B cell (primary cell): ENCODE results near the gene DIABLO. TPM values are rescaled to one million over a fixed set of nuclear protein-coding genes. Genes with fewer than 3 reads are reported as not detected.

Experiments
- ATAC-seq: fragments of 200-7000 bp; cut with Tn5 transposase; one replicate; pipeline ENCODE4 v1.10.0; 2021; ENCODE audit warnings: low read depth, mild to moderate bottlenecking, moderate number of reproducible peaks, moderate library complexity
- CTCF ChIA-PET: fragments of 350-600 bp; sonication (Branson Sonifier 250); formaldehyde crosslinking; loops from one replicate; lab custom pipeline; 2021; ENCODE audit warnings: antibody characterized with exemption, inconsistent platforms; lab: Charles Lee
- POLR2A ChIA-PET: fragments of 350-600 bp; sonication (Branson Sonifier 250); formaldehyde crosslinking; loops from one replicate; lab custom pipeline; 2021; ENCODE audit warnings: antibody characterized with exemption; lab: Charles Lee
- DNase-seq: peaks from one replicate; pipeline ENCODE4 v3.0.0; 2013
- H2AFZ ChIP-seq: 2 replicates; pipeline ENCODE4 v1.6.1; 2012; ENCODE audit warnings: mild to moderate bottlenecking, low read depth, low read length; ENCODE audit not compliant: insufficient read depth, poor library complexity, severe bottlenecking
- H3K27ac ChIP-seq, 2 donors: 1 replicate in 1 of 2; 2 replicates in 1 of 2; pipeline ENCODE4 v1.5.1; 2012 to 2013; ENCODE audit warnings: low read length in 2 of 2, mild to moderate bottlenecking in 2 of 2, moderate library complexity in 1 of 2
- H3K27me3 ChIP-seq, 4 experiments: fragments of 200-600 bp in 1 of 4; sonication (generic) in 1 of 4; replicated peaks in 1 of 4; 1 replicate in 2 of 4; 2 replicates in 2 of 4; pipeline versions ENCODE4 v1.6.1 to v1.7.0; 2013 to 2016; ENCODE audit warnings: low read length in 3 of 4, mild to moderate bottlenecking in 2 of 4, mixed read lengths in 1 of 4, moderate library complexity in 1 of 4; ENCODE audit not compliant: insufficient read depth in 4 of 4, control insufficient read depth in 3 of 4; ENCODE audit errors: control extremely low read depth in 1 of 4
- H3K36me3 ChIP-seq, 2 experiments: replicated peaks in 1 of 2; 1 replicate in 1 of 2; 2 replicates in 1 of 2; pipeline versions ENCODE4 v1.6.1 to v1.7.1; 2013; ENCODE audit warnings: low read length in 1 of 2; ENCODE audit not compliant: insufficient read depth in 2 of 2, control insufficient read depth in 1 of 2; ENCODE audit errors: control extremely low read depth in 1 of 2, extremely low read depth in 1 of 2
- H3K4me1 ChIP-seq, 2 donors: fragments of 200-600 bp in 1 of 2; sonication (generic) in 1 of 2; 1 replicate in 1 of 2; 2 replicates in 1 of 2; pipeline versions ENCODE4 v1.5.1 to v1.6.1; 2013 to 2017; ENCODE audit warnings: low read length in 2 of 2; ENCODE audit not compliant: control insufficient read depth in 2 of 2, insufficient read depth in 2 of 2
- H3K4me2 ChIP-seq: replicated peaks from 2 replicates; pipeline ENCODE3; 2012; ENCODE audit warnings: mild to moderate bottlenecking, low read depth, low read length; ENCODE audit not compliant: poor library complexity, severe bottlenecking
- H3K4me3 ChIP-seq, 5 experiments: fragments of 200-600 bp in 1 of 5; sonication (generic) in 1 of 5; 1 replicate in 3 of 5; 2 replicates in 2 of 5; pipeline versions ENCODE4 v1.5.1 to v1.7.0; 2011 to 2016; ENCODE audit warnings: low read length in 4 of 5, mild to moderate bottlenecking in 4 of 5, low read depth in 2 of 5, control low read depth in 1 of 5, moderate library complexity in 1 of 5; ENCODE audit not compliant: insufficient read depth in 1 of 5; ENCODE audit errors: control extremely low read depth in 1 of 5, extremely low read depth in 1 of 5
- H3K79me2 ChIP-seq: fragments of 200-600 bp; sonication (generic); one replicate; pipeline ENCODE4 v1.6.0; 2016; ENCODE audit warnings: low read length; ENCODE audit not compliant: control insufficient read depth, insufficient read depth
- H3K9ac ChIP-seq: fragments of 200-600 bp; sonication (generic); 2 replicates; pipeline ENCODE4 v1.6.1; 2017; ENCODE audit warnings: mild to moderate bottlenecking, low read length, moderate library complexity
- H3K9me3 ChIP-seq, 3 donors: one replicate each; pipeline versions ENCODE4 v1.6.1 to v1.7.1; 2013; ENCODE audit warnings: low read length in 2 of 3; ENCODE audit not compliant: control insufficient read depth in 2 of 3, insufficient read depth in 1 of 3; ENCODE audit errors: control extremely low read depth in 1 of 3
- H4K20me1 ChIP-seq: 2 replicates; pipeline ENCODE4 v1.6.0; 2012; ENCODE audit warnings: mild to moderate bottlenecking, low read length; ENCODE audit not compliant: insufficient read depth, control insufficient read depth, poor library complexity, severe bottlenecking
- H3K27ac Mint-ChIP-seq: one replicate; pipeline ENCODE4 v1.8.0; 2021; ENCODE audit warnings: mixed read lengths
- H3K27me3 Mint-ChIP-seq: one replicate; pipeline ENCODE4 v1.8.0; 2021; ENCODE audit warnings: mixed read lengths
- H3K4me1 Mint-ChIP-seq: one replicate; pipeline ENCODE4 v1.8.0; 2021; ENCODE audit warnings: mixed read lengths
- H3K4me3 Mint-ChIP-seq: one replicate; pipeline ENCODE4 v1.8.0; 2021; ENCODE audit warnings: mixed read lengths
- H3K9me3 Mint-ChIP-seq: one replicate; pipeline ENCODE4 v1.8.0; 2022; ENCODE audit warnings: mixed read lengths; ENCODE audit not compliant: insufficient read depth
- EZH2 ChIP-seq: IDR thresholded peaks from 2 replicates; pipeline ENCODE4 v1.6.1; 2012; ENCODE audit warnings: borderline replicate concordance, low read depth, mild to moderate bottlenecking, moderate library complexity, low read length; ENCODE audit not compliant: insufficient read depth, poor library complexity, severe bottlenecking
- WGBS: methylation state at CpG from one replicate; pipeline ENCODE4 v1.1.5; 2013; ENCODE audit warnings: missing lambda C conversion rate; ENCODE audit not compliant: insufficient coverage; 5-methylcytosine and 5-hydroxymethylcytosine counted together
- intact Hi-C: fragments of 100-400 bp; cut with micrococcal nuclease; formaldehyde crosslinking; loops from one replicate; pipeline ENCODE4 v1.10.0; 2022
- polyA plus RNA-seq: library from polyadenylated mRNA; depleted of rRNA; stranded (reverse); fragments of >200 nt; gene quantifications from 2 replicates; pipeline ENCODE4 v1.2.3, GENCODE V29; 2012
- total RNA-seq, 2 donors: library from RNA; stranded (reverse); fragments of 120-200 nt in 1 of 2; gene quantifications; 1 replicate in 1 of 2; 2 replicates in 1 of 2; pipeline versions ENCODE4 v1.2.3 to v1.2.4, GENCODE V29; 2013 to 2022
- TF ChIP-seq, protein P1 (sequence below): fragments of 200-600 bp; IDR thresholded peaks from one replicate; pipeline ENCODE4 v1.8.0; 2022; ENCODE audit warnings: antibody characterized with exemption, mild to moderate bottlenecking

Gene DIABLO
- total and polyA plus RNA-seq, 2 donors (not counting 1 experiment from before 2014, with no cell fraction given) = 36.8 to 44.6 TPM

GRCh38 chr12:122204167-122205052 lies 21.4 kb downstream of the DIABLO start:
- peak overlapping the region; percentile 95 for H3K4me2 ChIP-seq
- CTCF ChIA-PET = interaction anchor here (1.0 to 2.1 kb wide), 3 partner anchors 14 to 81 kb away, joined by 3 to 5 read pairs (median 4); no protein-coding TSS in a partner anchor
- DNase-seq = peak; percentile 49

More at GRCh38 chr12:122204167-122205052, 21.4 kb downstream of the DIABLO start:
- H4K20me1 ChIP-seq = no peaks in the 10 kb centered on the region
- peak overlapping the region; percentile 72 for H2AFZ ChIP-seq
- whole genome bisulfite sequencing = 9% methylated on average over 71 of the region's 71 CpGs
- H3K9ac ChIP-seq = peak overlapping the region; percentile 63
- POLR2A ChIA-PET = no interaction called here
- H3K27me3 ChIP-seq = peaks cover 0 to 49% (median 26%) of the 10 kb centered on the region in 4 experiments
- peaks cover 13 to 14% of the 10 kb centered on the region in 2 donors for H3K4me1 ChIP-seq
- peaks cover 0 to 23% of the 10 kb centered on the region in 2 experiments for H3K36me3 ChIP-seq
- Mint-ChIP-seq H3K27me3 (peaks cover 25% of the 10 kb centered on the region), H3K4me1 (peaks cover 12% of the 10 kb centered on the region), H3K4me3 (peak overlapping the region; percentile 88), H3K9me3 (no peaks in the 10 kb centered on the region), H3K27ac (no peak overlapping the region)
- H3K9me3 ChIP-seq = peaks cover 0 to 13% (median 0%) of the 10 kb centered on the region in 3 donors
- intact Hi-C loops = no loop called here
- no peaks in the 10 kb centered on the region for H3K79me2 ChIP-seq
- H3K4me3 ChIP-seq = peak overlapping the region in 3 of 5 experiments; percentile 53 to 70 (median 62)
- no peak for TF ChIP-seq EZH2
- TF ChIP-seq, protein P1, sequence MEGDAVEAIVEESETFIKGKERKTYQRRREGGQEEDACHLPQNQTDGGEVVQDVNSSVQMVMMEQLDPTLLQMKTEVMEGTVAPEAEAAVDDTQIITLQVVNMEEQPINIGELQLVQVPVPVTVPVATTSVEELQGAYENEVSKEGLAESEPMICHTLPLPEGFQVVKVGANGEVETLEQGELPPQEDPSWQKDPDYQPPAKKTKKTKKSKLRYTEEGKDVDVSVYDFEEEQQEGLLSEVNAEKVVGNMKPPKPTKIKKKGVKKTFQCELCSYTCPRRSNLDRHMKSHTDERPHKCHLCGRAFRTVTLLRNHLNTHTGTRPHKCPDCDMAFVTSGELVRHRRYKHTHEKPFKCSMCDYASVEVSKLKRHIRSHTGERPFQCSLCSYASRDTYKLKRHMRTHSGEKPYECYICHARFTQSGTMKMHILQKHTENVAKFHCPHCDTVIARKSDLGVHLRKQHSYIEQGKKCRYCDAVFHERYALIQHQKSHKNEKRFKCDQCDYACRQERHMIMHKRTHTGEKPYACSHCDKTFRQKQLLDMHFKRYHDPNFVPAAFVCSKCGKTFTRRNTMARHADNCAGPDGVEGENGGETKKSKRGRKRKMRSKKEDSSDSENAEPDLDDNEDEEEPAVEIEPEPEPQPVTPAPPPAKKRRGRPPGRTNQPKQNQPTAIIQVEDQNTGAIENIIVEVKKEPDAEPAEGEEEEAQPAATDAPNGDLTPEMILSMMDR = no peak
- ATAC-seq = peak; percentile 22
- H3K27ac ChIP-seq = no peak overlapping the region
